ENCODE data around the gene GPX4.
A peak's percentile ranks its signal among the peaks of the same experiment; 100 is the strongest.
"Not testable (repeated sequence)": the region's sequence is repeated elsewhere in the genome, so short reads cannot be mapped to it uniquely, and the experiment has no call there.

The GPX4 gene

GRCh38 chr19:1115646-1116420 lies 12.0 kb downstream of the GPX4 start:
- no peak for DNase-seq

- no peak for DNase-seq
Measured at GRCh38 chr19:1116726-1117581, 13.2 kb downstream of the GPX4 start.

GRCh38 chr19:1117654-1118053 lies 13.9 kb downstream of the GPX4 start:
- no peak for DNase-seq

- DNase-seq: no peak
Measured at GRCh38 chr19:1118999-1119398, 15.2 kb downstream of the GPX4 start.

GRCh38 chr19:1119475-1120217 lies 15.9 kb downstream of the GPX4 start:
- DNase-seq: no peak

GRCh38 chr19:1121395-1121794 lies 17.6 kb downstream of the GPX4 start:
- DNase-seq: no peak

- DNase-seq: no peak
Measured at GRCh38 chr19:1122021-1122971, 18.5 kb downstream of the GPX4 start.

GRCh38 chr19:1122972-1123363 lies 19.2 kb downstream of the GPX4 start:
- peak; percentile 72 to 80 for DNase-seq

GRCh38 chr19:1123381-1123780 lies 19.6 kb downstream of the GPX4 start:
- no peak for DNase-seq

- no peak for DNase-seq
Measured at GRCh38 chr19:1123885-1124677, 20.3 kb downstream of the GPX4 start.

- DNase-seq: peak; percentile 58 to 75
Measured at GRCh38 chr19:1125601-1126467, 22.0 kb downstream of the GPX4 start.

GRCh38 chr19:1126984-1127760 lies 23.4 kb downstream of the GPX4 start:
- DNase-seq: no peak

- no peak for DNase-seq
Measured at GRCh38 chr19:1128106-1128505, 24.3 kb downstream of the GPX4 start.

GRCh38 chr19:1129084-1129483 lies 25.3 kb downstream of the GPX4 start:
- not testable (repeated sequence) for DNase-seq

- DNase-seq: no peak
Measured at GRCh38 chr19:1129535-1129934, 25.7 kb downstream of the GPX4 start.

- DNase-seq: no peak
Measured at GRCh38 chr19:1130771-1131717, 27.2 kb downstream of the GPX4 start.

GRCh38 chr19:1131718-1132551 lies 28.1 kb downstream of the GPX4 start:
- DNase-seq: peak; percentile 92 to 95

All from inflammatory macrophage (primary cell).